Vagina (tissue), 2 donors: ENCODE results near the gene HID1. TPM values are rescaled to one million over a fixed set of nuclear protein-coding genes. Genes with fewer than 3 reads are reported as not detected.

ENCODE experiments used
- DNase-seq, 2 donors: peaks; one replicate each; pipeline ENCODE4 v3.0.0-alpha.2; 2017; ENCODE audit errors: extremely low spot score in 2 of 2
- H3K27ac ChIP-seq: fragments of 200-600 bp; sonication (generic); one replicate; pipeline ENCODE4 v1.5.1; 2019
- H3K27me3 ChIP-seq: fragments of 200-600 bp; sonication (generic); one replicate; pipeline ENCODE4 v1.5.1; 2019
- H3K36me3 ChIP-seq, 2 donors: fragments of 200-600 bp; sonication (generic); one replicate each; pipeline ENCODE4 v1.5.1; 2017 to 2019
- H3K4me1 ChIP-seq: fragments of 200-600 bp; sonication (generic); one replicate; pipeline ENCODE4 v1.5.1; 2019
- H3K4me3 ChIP-seq, 2 donors: fragments of 200-600 bp; sonication (generic); 1 replicate in 1 of 2; 2 replicates in 1 of 2; pipeline ENCODE4 v1.5.1; 2016 to 2019
- H3K9me3 ChIP-seq: fragments of 200-600 bp; sonication (generic); one replicate; pipeline ENCODE4 v1.5.1; 2019
- POLR2A ChIP-seq, 2 donors: fragments of 450-650 bp; IDR thresholded peaks; one replicate each; pipeline ENCODE4 v1.6.1; 2017; ENCODE audit warnings: antibody characterized with exemption in 2 of 2, mild to moderate bottlenecking in 2 of 2, moderate library complexity in 2 of 2
- POLR2AphosphoS5 ChIP-seq, 2 donors: sonication (generic); formaldehyde crosslinking; IDR thresholded peaks; one replicate each; pipeline ENCODE4 v1.9.0; 2017; ENCODE audit warnings: antibody characterized with exemption in 2 of 2, mild to moderate bottlenecking in 2 of 2, low read depth in 1 of 2; ENCODE audit not compliant: insufficient read depth in 1 of 2
- intact Hi-C: fragments of 100-400 bp; cut with DNase I; formaldehyde crosslinking; loops from one replicate; pipeline ENCODE4 v1.15.1; 2023
- total RNA-seq: library from RNA; depleted of rRNA; stranded (reverse); fragments of >200 nt; gene quantifications from one replicate; pipeline ENCODE4 v1.2.3, GENCODE V29; 2016
- TF ChIP-seq, protein P1 (sequence below), 3 experiments: fragments of 450-650 bp in 2 of 3; fragments of 200-600 bp in 1 of 3; sonication (generic) in 1 of 3; IDR thresholded peaks; one replicate each; pipeline ENCODE4 v1.5.1; 2017 to 2019; ENCODE audit warnings: antibody characterized with exemption in 3 of 3, mild to moderate bottlenecking in 2 of 3, moderate library complexity in 2 of 3

HID1 gene
- total RNA-seq, 1 donor from 2014 or later, result 13.0 TPM

DNA sequence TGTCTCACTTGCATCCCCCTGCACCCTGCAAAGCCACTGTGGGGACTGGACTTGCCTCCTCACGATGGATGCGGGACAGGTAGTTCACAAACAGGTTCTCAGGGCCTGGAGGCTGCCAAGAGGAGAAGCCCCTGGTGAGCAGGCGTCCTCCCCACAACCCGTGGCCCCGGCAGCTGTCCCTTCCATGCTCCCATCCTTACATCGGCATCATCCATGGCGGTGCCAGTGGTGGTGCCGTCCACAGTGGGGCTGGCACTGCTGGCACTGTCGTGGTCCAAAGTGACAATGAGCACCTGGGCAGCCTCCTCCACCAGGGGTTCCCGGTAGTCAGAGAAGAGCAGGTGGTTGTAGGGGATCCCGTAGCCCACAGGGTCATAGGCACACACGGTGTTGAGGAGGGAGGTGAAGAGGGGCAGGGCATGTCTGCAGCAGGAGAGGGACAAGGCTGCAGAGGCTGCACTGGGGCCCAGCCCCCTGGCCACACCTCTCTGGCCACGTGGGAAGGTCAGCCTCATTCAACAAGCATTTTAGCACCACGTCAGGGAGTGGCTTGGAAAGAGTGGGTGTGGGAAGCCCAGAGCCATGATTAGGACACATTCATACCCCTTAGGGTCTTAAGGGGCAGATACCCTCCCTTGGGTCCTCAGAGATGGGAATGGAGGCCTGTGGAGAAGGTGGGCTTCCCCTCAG, 12.6 kb downstream of the HID1 start:
- Histone ChIP-seq H3K4me3 (no peak overlapping the region), H3K9me3 (no peaks in the 10 kb centered on the region), H3K36me3 (no peaks in the 10 kb centered on the region), H3K27me3 (no peaks in the 10 kb centered on the region), H3K4me1 (peaks cover 6% of the 10 kb centered on the region), H3K27ac (no peak overlapping the region)
- no peak for DNase-seq
- no peak for TF ChIP-seq POLR2A (IDR thresholded peaks at IDR 0.05)
- TF ChIP-seq, protein P1, sequence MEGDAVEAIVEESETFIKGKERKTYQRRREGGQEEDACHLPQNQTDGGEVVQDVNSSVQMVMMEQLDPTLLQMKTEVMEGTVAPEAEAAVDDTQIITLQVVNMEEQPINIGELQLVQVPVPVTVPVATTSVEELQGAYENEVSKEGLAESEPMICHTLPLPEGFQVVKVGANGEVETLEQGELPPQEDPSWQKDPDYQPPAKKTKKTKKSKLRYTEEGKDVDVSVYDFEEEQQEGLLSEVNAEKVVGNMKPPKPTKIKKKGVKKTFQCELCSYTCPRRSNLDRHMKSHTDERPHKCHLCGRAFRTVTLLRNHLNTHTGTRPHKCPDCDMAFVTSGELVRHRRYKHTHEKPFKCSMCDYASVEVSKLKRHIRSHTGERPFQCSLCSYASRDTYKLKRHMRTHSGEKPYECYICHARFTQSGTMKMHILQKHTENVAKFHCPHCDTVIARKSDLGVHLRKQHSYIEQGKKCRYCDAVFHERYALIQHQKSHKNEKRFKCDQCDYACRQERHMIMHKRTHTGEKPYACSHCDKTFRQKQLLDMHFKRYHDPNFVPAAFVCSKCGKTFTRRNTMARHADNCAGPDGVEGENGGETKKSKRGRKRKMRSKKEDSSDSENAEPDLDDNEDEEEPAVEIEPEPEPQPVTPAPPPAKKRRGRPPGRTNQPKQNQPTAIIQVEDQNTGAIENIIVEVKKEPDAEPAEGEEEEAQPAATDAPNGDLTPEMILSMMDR (IDR thresholded peaks at IDR 0.05), result no peak
- no peak for TF ChIP-seq POLR2AphosphoS5 (IDR thresholded peaks at IDR 0.05; ENCODE audit: insufficient read depth in 1 of 2, low read depth in 1 of 2)
- intact Hi-C loops, result loop anchor here (5.0 to 10.0 kb wide), 3 partner anchors 75 to 247 kb away; partner anchors contain the start of gene NUP85

DNA sequence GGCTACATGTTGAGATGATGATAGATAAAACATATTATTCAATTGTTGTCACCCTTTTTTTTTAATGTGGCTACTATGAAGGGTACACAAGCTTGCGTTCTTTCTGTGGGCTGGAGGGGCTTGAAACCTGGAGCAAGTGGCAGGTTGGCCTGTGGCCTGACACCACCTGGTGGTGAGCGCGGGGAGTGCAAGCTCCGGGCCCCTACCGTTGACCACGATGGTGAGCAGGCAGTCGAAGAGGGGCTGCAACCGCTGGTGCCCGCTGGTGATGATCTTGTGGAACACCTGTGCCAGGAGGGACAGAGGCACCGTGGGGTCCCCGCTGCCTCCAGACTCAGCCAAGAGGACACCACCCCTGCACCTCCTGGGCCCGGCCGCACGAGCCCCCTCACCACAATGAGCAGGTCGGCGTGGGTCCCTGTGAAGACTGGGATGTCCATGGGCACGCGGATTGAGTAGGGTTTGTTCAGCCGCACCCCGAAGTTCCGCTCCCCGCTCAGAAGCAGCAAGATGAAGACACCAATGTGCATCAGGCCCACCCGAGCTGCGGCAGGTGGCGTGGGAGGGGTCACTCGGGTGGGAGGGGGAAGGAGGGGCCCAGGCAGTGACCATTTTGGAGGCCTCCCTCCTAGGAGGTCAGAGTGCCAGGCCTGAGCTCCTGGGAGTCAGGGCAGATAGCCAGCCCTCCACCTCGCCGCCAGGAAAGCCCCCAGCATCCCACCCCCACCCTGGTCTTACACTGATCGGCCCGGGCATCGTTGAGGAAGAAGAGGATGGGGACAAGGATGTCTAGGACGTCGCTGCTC, 14.4 kb downstream of the HID1 start:
- Histone ChIP-seq H3K9me3 (no peaks in the 10 kb centered on the region), H3K27ac (no peak overlapping the region), H3K36me3 (no peaks in the 10 kb centered on the region), H3K4me1 (peaks cover 6% of the 10 kb centered on the region), H3K27me3 (no peaks in the 10 kb centered on the region), H3K4me3 (no peak overlapping the region)
- no peak for DNase-seq
- intact Hi-C loops, result no loop called here
- no peak for TF ChIP-seq POLR2AphosphoS5 (IDR thresholded peaks at IDR 0.05; ENCODE audit: insufficient read depth in 1 of 2, low read depth in 1 of 2)
- TF ChIP-seq, protein P1 (IDR thresholded peaks at IDR 0.05), result peak; percentile 84 to 94 (median 88)
- no peak for TF ChIP-seq POLR2A (IDR thresholded peaks at IDR 0.05)

DNA sequence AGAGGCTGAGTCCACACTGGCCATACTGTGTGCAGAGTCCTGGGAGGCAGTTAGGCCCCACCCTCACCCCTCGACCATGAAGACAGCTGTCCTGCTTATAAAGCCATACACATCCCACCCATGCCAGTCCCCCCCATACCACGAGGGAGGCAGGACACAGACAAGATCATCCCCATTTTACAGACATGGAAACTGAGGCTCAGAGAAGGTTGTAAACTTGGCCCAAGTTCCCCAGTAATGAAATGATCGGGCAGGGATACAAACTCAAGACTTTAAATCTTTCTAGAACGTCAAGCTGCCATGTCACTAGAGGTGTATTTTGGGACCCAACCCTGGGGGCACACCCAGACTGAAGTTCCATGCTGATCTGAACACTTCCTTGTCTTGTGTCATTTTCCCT, 16.5 kb downstream of the HID1 start:
- no peaks in the 10 kb centered on the region for H3K36me3 ChIP-seq
- DNase-seq, result no peak
- TF ChIP-seq, protein P1 (IDR thresholded peaks at IDR 0.05), result no peak
- TF ChIP-seq POLR2AphosphoS5 (IDR thresholded peaks at IDR 0.05; ENCODE audit: insufficient read depth in 1 of 2, low read depth in 1 of 2), result no peak
- no peak for TF ChIP-seq POLR2A (IDR thresholded peaks at IDR 0.05)
- no peaks in the 10 kb centered on the region for H3K4me1 ChIP-seq
- intact Hi-C loops, result no loop called here
- no peaks in the 10 kb centered on the region for H3K9me3 ChIP-seq
- no peaks in the 10 kb centered on the region for H3K27me3 ChIP-seq
- H3K27ac ChIP-seq, result no peak overlapping the region
- no peak overlapping the region for H3K4me3 ChIP-seq

DNA sequence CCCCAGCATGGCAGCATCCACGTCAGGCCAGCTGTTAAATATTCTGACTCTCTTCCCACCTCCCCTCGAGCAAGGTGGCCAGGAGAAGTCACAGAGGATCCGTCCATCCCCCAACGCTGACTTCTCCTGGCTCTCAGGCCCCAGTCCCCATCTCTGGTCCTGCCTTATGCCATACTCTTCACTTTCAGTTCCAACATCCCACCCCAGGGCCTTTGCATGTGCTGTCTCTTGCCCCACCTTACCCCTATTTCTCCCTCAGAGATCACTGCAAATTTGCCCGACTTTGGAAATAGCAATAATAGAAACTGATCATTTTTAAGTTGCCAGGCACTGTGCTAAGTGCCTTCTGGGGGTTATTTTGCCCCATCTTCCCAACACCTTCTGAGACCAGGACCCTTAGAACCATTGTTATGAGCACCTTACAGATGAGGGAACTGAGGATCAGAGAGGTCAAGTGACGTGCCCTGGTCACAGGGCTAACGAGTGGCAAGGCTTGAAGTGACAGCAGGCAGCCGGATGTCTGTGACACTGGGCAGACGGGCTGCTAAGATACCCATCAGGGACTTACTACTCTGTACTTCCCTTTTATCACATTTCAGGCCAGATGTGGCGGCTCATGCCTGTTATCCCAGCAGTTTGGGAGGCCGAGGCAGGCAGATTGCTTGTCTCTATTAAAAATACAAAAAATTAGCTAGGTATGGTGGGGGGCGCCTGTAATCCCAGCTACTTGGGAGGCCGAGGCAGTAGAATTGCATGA, 17.7 kb downstream of the HID1 start:
- Histone ChIP-seq H3K4me3 (no peak overlapping the region), H3K27ac (no peak overlapping the region), H3K4me1 (no peaks in the 10 kb centered on the region), H3K27me3 (no peaks in the 10 kb centered on the region), H3K36me3 (no peaks in the 10 kb centered on the region), H3K9me3 (no peaks in the 10 kb centered on the region)
- intact Hi-C loops, result no loop called here
- DNase-seq, result no peak
- TF ChIP-seq POLR2AphosphoS5 (IDR thresholded peaks at IDR 0.05; ENCODE audit: insufficient read depth in 1 of 2, low read depth in 1 of 2) (no peak), POLR2A (IDR thresholded peaks at IDR 0.05) (no peak)
- TF ChIP-seq, protein P1 (IDR thresholded peaks at IDR 0.05), result no peak
